ENCODE measurements around the gene MEGF6.

- TF ChIP-seq CTCF (IDR thresholded peaks at IDR 0.05; ENCODE audit: insufficient read depth, low read length), result no peak
- no peak for TF ChIP-seq POLR2AphosphoS5 (IDR thresholded peaks at IDR 0.05; ENCODE audit: low read depth)
- TF ChIP-seq, protein P1, sequence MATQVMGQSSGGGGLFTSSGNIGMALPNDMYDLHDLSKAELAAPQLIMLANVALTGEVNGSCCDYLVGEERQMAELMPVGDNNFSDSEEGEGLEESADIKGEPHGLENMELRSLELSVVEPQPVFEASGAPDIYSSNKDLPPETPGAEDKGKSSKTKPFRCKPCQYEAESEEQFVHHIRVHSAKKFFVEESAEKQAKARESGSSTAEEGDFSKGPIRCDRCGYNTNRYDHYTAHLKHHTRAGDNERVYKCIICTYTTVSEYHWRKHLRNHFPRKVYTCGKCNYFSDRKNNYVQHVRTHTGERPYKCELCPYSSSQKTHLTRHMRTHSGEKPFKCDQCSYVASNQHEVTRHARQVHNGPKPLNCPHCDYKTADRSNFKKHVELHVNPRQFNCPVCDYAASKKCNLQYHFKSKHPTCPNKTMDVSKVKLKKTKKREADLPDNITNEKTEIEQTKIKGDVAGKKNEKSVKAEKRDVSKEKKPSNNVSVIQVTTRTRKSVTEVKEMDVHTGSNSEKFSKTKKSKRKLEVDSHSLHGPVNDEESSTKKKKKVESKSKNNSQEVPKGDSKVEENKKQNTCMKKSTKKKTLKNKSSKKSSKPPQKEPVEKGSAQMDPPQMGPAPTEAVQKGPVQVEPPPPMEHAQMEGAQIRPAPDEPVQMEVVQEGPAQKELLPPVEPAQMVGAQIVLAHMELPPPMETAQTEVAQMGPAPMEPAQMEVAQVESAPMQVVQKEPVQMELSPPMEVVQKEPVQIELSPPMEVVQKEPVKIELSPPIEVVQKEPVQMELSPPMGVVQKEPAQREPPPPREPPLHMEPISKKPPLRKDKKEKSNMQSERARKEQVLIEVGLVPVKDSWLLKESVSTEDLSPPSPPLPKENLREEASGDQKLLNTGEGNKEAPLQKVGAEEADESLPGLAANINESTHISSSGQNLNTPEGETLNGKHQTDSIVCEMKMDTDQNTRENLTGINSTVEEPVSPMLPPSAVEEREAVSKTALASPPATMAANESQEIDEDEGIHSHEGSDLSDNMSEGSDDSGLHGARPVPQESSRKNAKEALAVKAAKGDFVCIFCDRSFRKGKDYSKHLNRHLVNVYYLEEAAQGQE (IDR thresholded peaks at IDR 0.05; ENCODE audit: insufficient replicate concordance, low read depth), result no peak
- TF ChIP-seq GABPA (IDR thresholded peaks at IDR 0.05; ENCODE audit: low read depth), result no peak
Measured at GRCh38 chr1:3601743-3602142, 9.6 kb downstream of the MEGF6 start.
